Sigmoid colon (tissue), 4 donors: ENCODE data around the gene HORMAD2.

ENCODE experiments used
- CTCF ChIP-seq, 4 experiments: fragments of 450-650 bp in 3 of 4; fragments of 200-600 bp in 1 of 4; IDR thresholded peaks; one replicate each; pipeline ENCODE4 v1.5.1; 2016 to 2019; ENCODE audit warnings: antibody characterized with exemption in 4 of 4, mild to moderate bottlenecking in 3 of 4, moderate library complexity in 2 of 4
- EP300 ChIP-seq, 4 donors: sonication (generic); formaldehyde crosslinking; IDR thresholded peaks; one replicate each; pipeline ENCODE4 v1.6.1; 2017; ENCODE audit warnings: antibody characterized with exemption in 4 of 4
- POLR2A ChIP-seq, 2 donors: fragments of 450-650 bp; IDR thresholded peaks; one replicate each; pipeline ENCODE4 v1.6.1; 2016; ENCODE audit warnings: antibody characterized with exemption in 2 of 2, mild to moderate bottlenecking in 2 of 2, moderate library complexity in 2 of 2
- POLR2AphosphoS5 ChIP-seq, 4 donors: sonication (generic); formaldehyde crosslinking; IDR thresholded peaks; one replicate each; pipeline ENCODE4 v1.6.1; 2017; ENCODE audit warnings: antibody characterized with exemption in 4 of 4

- TF ChIP-seq POLR2A (IDR thresholded peaks at IDR 0.05): no peak
- TF ChIP-seq POLR2AphosphoS5 (IDR thresholded peaks at IDR 0.05): no peak
- TF ChIP-seq CTCF (IDR thresholded peaks at IDR 0.05): no peak
- TF ChIP-seq EP300 (IDR thresholded peaks at IDR 0.05): no peak
Measured at GRCh38 chr22:30128511-30128910, 48.2 kb downstream of the HORMAD2 start.
